ENCODE data around the gene UBR4. TPM values are rescaled to one million over a fixed set of nuclear protein-coding genes. Genes with fewer than 3 reads are reported as not detected.

The UBR4 gene
- total and polyA plus RNA-seq, 7 donors: 32.4 to 215 (median 73.5) TPM

DNA sequence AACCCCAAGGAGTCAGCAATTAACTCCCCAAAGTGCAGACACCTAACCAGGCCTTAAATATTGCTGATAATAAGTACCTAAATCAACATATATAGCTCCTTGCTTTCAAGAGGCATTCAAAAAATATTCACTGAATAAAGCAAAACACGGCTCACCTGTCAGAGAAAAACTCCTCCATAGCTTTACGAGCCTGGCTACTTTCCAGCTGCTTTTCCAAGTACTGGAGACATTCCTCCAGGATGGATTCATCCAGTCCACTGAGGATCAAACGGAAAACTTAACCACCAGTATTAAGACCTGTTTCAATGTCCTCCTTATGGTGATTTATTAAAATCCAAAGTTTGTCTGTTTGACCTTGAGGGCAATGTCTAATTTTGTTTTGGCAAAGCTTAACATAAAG lies 44.6 kb downstream of the UBR4 start:
- Histone ChIP-seq H3K36me3 (peaks cover 49 to 100% (median 74%) of the 10 kb centered on the region in 4 donors), H3K4me1 (peaks cover 5 to 39% (median 22%) of the 10 kb centered on the region in 4 donors), H3K4me3 (no peak overlapping the region), H3K27ac (peak overlapping the region in 2 of 4 donors; percentile 8 to 43), H3K27me3 (no peaks in the 10 kb centered on the region), H3K9me3 (no peaks in the 10 kb centered on the region)
- TF ChIP-seq POLR2AphosphoS5 (IDR thresholded peaks at IDR 0.05): no peak
- TF ChIP-seq POLR2A (IDR thresholded peaks at IDR 0.05): no peak
- TF ChIP-seq EP300 (IDR thresholded peaks at IDR 0.05): no peak
- TF ChIP-seq, protein P1, sequence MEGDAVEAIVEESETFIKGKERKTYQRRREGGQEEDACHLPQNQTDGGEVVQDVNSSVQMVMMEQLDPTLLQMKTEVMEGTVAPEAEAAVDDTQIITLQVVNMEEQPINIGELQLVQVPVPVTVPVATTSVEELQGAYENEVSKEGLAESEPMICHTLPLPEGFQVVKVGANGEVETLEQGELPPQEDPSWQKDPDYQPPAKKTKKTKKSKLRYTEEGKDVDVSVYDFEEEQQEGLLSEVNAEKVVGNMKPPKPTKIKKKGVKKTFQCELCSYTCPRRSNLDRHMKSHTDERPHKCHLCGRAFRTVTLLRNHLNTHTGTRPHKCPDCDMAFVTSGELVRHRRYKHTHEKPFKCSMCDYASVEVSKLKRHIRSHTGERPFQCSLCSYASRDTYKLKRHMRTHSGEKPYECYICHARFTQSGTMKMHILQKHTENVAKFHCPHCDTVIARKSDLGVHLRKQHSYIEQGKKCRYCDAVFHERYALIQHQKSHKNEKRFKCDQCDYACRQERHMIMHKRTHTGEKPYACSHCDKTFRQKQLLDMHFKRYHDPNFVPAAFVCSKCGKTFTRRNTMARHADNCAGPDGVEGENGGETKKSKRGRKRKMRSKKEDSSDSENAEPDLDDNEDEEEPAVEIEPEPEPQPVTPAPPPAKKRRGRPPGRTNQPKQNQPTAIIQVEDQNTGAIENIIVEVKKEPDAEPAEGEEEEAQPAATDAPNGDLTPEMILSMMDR (IDR thresholded peaks at IDR 0.05): no peak
- DNase-seq: no peak
- WGBS, 2 donors: 17 to 64% methylated on average over 3 of the region's 3 CpGs
- intact Hi-C loops (cut with DNase I): no loop called here

DNA sequence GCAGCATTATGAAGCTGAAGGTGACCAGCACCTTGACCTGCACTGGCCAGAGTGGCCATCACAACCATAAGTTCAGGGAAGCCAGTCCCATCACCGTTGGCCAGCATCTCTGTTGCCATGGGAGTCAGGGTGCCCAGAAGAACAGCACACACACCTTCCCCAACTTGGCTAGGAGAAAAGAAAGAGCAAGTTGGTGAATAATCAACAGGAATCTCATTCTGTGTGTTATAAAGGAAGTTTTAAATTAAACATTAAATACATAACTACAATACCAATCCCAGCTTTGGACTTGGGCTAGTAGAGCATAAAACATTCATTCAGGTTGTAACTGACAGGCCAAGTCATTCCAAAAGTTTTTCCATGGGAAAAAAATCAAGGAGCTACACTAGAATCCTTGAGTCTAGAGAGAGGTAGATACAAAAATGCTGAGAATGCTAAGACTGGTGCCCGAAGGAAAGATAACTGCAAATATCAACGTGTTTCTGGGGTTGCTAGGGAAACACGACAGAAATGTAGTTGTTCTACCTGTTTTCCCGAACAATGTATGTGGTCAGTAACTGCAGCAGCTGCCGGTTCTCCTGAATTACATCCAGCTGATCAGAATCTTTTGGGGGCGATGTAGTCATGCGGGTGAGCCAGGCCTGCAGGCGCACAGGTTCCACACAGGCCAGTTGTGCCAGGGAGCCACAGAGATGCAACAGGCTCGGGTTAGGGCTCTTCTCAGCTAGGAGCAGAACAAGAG lies 45.6 kb downstream of the UBR4 start:
- Histone ChIP-seq H3K27me3 (no peaks in the 10 kb centered on the region), H3K27ac (no peak overlapping the region), H3K36me3 (peaks cover 53 to 100% (median 74%) of the 10 kb centered on the region in 4 donors), H3K4me1 (peaks cover 5 to 39% (median 22%) of the 10 kb centered on the region in 4 donors), H3K4me3 (no peak overlapping the region), H3K9me3 (no peaks in the 10 kb centered on the region)
- no peak for DNase-seq
- intact Hi-C loops (cut with DNase I): no loop called here
- no peak for TF ChIP-seq EP300 (IDR thresholded peaks at IDR 0.05)
- TF ChIP-seq, protein P1 (IDR thresholded peaks at IDR 0.05): no peak
- no peak for TF ChIP-seq POLR2A (IDR thresholded peaks at IDR 0.05)
- no peak for TF ChIP-seq POLR2AphosphoS5 (IDR thresholded peaks at IDR 0.05)
- WGBS, 2 donors: 28 to 77% methylated on average over 10 of the region's 10 CpGs

DNA sequence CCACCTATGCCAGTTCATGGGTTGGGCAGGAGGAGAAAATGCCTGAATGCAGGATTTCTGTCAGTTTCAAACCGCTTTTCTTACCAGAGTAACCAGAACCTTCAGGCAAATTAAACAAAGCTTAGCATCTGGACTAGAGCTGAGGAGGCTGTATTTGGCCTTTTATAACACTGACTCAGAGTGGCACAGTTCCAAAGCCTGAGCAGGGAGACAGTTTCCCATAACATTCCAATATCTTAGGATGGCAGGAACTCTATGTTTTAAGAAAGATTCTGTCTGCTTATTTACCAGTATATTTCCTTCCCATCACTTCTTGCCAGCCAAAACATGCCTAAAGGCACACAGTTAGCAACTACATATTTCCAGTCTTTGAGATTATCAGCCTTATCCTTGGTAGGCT lies 46.8 kb downstream of the UBR4 start:
- H3K27ac ChIP-seq: peak overlapping the region; percentile 9 to 57 (median 26)
- intact Hi-C loops (cut with DNase I): no loop called here
- WGBS, 2 donors: 24 to 67% methylated on average over 1 of the region's 1 CpG

DNA sequence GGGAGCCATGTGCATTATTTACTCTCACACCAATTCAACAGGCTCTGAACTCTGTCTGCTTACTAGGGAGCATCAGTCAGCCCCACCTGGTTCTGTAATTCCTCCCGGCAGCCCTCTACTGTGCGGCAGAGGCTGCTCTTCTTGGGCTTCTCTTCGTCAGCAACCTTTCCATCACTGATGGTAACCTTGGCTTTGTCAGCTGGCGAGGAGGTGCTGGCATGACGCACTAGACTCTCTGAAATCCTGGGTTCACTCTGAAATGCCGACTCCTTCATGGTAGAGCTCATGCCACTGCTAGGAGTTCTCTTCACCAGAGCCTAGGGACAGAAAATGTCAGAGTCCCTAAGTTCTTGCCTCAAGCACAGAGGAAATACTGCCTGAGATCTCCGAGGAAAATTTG lies 49.2 kb downstream of the UBR4 start:
- H3K4me1 ChIP-seq: peaks cover 5 to 35% (median 19%) of the 10 kb centered on the region in 4 donors
- DNase-seq: no peak
- H3K36me3 ChIP-seq: peaks cover 72 to 100% (median 82%) of the 10 kb centered on the region in 4 donors
- H3K9me3 ChIP-seq: no peaks in the 10 kb centered on the region
- no peak overlapping the region for H3K27ac ChIP-seq
- H3K27me3 ChIP-seq: no peaks in the 10 kb centered on the region
- TF ChIP-seq POLR2A (IDR thresholded peaks at IDR 0.05): no peak
- TF ChIP-seq POLR2AphosphoS5 (IDR thresholded peaks at IDR 0.05): no peak
- TF ChIP-seq, protein P1 (IDR thresholded peaks at IDR 0.05): no peak
- TF ChIP-seq EP300 (IDR thresholded peaks at IDR 0.05): no peak
- no peak overlapping the region for H3K4me3 ChIP-seq
- 95 to 96% methylated on average over 7 of the region's 7 CpGs for WGBS, 2 donors
- intact Hi-C loops (cut with DNase I): no loop called here

More for the DNA sequence above, 46.8 kb downstream of the UBR4 start:
- H3K4me3 ChIP-seq: no peak overlapping the region
- no peak for DNase-seq
- TF ChIP-seq, protein P1 (IDR thresholded peaks at IDR 0.05): no peak
- no peak for TF ChIP-seq POLR2AphosphoS5 (IDR thresholded peaks at IDR 0.05)
- no peak for TF ChIP-seq POLR2A (IDR thresholded peaks at IDR 0.05)
- TF ChIP-seq EP300 (IDR thresholded peaks at IDR 0.05): no peak
- no peaks in the 10 kb centered on the region for H3K27me3 ChIP-seq
- H3K9me3 ChIP-seq: no peaks in the 10 kb centered on the region
- H3K36me3 ChIP-seq: peaks cover 58 to 100% (median 75%) of the 10 kb centered on the region in 4 donors
- H3K4me1 ChIP-seq: peaks cover 5 to 39% (median 22%) of the 10 kb centered on the region in 4 donors

Measured in sigmoid colon (tissue), 7 donors.